Endometrium (tissue), 2 donors: ENCODE results near the gene NUMB.
"Not testable (repeated sequence)": the region's sequence is repeated elsewhere in the genome, so short reads cannot be mapped to it uniquely, and the experiment has no call there.

Experiments
- FAIRE-seq: peaks from 2 replicates; lab custom pipeline; 2012; peaks lifted over from hg19 to GRCh38; lab: Jason Lieb, UNC
- donor health status: control.
- donor health status: control.

NUMB gene

GRCh38 chr14:73359445-73359844 lies 98.9 kb downstream of the NUMB start:
- FAIRE-seq = no peak

- no peak for FAIRE-seq
These were observed 100.2 kb downstream of the NUMB start for GRCh38 chr14:73358187-73358586.

- not testable (repeated sequence) for FAIRE-seq
These were observed 109.3 kb downstream of the NUMB start for GRCh38 chr14:73349091-73349490.

GRCh38 chr14:73344319-73344718 lies 114.0 kb downstream of the NUMB start:
- no peak for FAIRE-seq

GRCh38 chr14:73342670-73343069 lies 115.7 kb downstream of the NUMB start:
- FAIRE-seq = no peak

GRCh38 chr14:73339846-73340595 lies 118.3 kb downstream of the NUMB start:
- no peak for FAIRE-seq

GRCh38 chr14:73339206-73339605 lies 119.1 kb downstream of the NUMB start:
- no peak for FAIRE-seq

GRCh38 chr14:73338551-73338950 lies 119.8 kb downstream of the NUMB start:
- no peak for FAIRE-seq

- no peak for FAIRE-seq
These were observed 125.3 kb downstream of the NUMB start for GRCh38 chr14:73333031-73333430.

GRCh38 chr14:73325630-73326299 lies 132.6 kb downstream of the NUMB start:
- no peak for FAIRE-seq

- no peak for FAIRE-seq
These were observed 133.3 kb downstream of the NUMB start for GRCh38 chr14:73325063-73325462.

- no peak for FAIRE-seq
These were observed 133.8 kb downstream of the NUMB start for GRCh38 chr14:73324533-73324932.

- no peak for FAIRE-seq
These were observed 134.4 kb downstream of the NUMB start for GRCh38 chr14:73323896-73324399.

- no peak for FAIRE-seq
These were observed 145.2 kb downstream of the NUMB start for GRCh38 chr14:73313151-73313550.

GRCh38 chr14:73312687-73313086 lies 145.7 kb downstream of the NUMB start:
- FAIRE-seq = no peak

GRCh38 chr14:73311708-73312030 lies 146.7 kb downstream of the NUMB start:
- FAIRE-seq = no peak

GRCh38 chr14:73309207-73309606 lies 149.1 kb downstream of the NUMB start:
- FAIRE-seq = not testable (repeated sequence)

GRCh38 chr14:73307261-73307660 lies 151.1 kb downstream of the NUMB start:
- FAIRE-seq = no peak

GRCh38 chr14:73305499-73305898 lies 152.8 kb downstream of the NUMB start:
- FAIRE-seq = no peak

- peak; percentile 88 for FAIRE-seq
These were observed 163.0 kb downstream of the NUMB start for GRCh38 chr14:73295198-73295796.

GRCh38 chr14:73293782-73294781 lies 164.3 kb downstream of the NUMB start:
- no peak for FAIRE-seq

GRCh38 chr14:73290279-73290678 lies 168.1 kb downstream of the NUMB start:
- FAIRE-seq = no peak
